Pons (tissue), 1 donor: ENCODE data around the gene KNDC1.
"Not testable (repeated sequence)": the region's sequence is repeated elsewhere in the genome, so short reads cannot be mapped to it uniquely, and the experiment has no call there.

Experiments used
- DNase-seq: peaks from one replicate; pipeline ENCODE4 v3.0.0-alpha.2; 2016; ENCODE audit warnings: low spot score

KNDC1 gene, protein sequence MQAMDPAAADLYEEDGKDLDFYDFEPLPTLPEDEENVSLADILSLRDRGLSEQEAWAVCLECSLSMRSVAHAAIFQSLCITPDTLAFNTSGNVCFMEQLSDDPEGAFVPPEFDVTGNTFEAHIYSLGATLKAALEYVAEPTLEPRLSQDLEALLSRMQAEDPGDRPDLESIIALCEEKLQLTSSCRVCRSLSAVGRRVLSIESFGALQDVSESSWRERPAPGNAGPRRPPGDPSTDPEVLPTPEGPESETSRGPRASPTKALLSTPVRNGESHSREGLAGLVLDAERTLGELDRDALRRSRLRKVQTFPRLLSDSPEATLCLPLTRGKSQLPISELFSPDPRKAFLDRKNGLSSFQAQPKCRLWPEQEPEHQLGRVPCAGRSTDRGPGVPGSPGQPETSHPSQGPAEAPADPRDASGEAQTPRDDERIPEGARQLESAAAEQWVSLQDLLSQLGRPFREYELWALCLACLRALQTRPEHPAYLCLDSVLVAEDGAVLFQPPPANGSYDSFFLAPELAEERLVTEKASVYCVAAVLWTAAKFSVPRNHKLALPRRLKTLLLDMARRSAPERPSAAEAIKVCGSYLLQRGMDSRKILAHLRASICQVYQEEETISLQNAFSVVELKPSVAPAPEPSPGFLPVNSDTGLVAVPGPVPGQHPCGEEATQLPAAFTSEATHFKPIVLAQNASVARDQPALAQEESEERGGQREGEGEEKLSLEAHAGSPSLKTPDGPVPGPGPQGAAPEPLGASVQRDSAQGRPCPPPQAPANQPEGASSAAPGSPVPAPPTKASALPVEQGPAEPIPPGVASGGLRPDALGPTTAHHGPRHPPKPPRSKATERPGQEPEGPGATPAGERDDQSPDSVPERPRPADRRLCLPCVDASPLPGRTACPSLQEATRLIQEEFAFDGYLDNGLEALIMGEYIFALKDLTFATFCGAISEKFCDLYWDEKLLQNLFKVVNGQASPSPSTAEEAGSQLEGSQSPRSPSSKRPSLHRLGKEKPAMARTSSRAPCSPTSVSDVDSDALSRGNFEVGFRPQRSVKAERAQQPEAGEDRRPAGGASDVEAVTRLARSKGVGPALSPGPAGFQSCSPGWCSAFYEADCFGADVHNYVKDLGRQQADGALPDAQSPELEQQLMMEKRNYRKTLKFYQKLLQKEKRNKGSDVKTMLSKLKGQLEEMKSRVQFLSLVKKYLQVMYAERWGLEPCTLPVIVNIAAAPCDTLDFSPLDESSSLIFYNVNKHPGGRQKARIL (N-terminal part only)

DNA sequence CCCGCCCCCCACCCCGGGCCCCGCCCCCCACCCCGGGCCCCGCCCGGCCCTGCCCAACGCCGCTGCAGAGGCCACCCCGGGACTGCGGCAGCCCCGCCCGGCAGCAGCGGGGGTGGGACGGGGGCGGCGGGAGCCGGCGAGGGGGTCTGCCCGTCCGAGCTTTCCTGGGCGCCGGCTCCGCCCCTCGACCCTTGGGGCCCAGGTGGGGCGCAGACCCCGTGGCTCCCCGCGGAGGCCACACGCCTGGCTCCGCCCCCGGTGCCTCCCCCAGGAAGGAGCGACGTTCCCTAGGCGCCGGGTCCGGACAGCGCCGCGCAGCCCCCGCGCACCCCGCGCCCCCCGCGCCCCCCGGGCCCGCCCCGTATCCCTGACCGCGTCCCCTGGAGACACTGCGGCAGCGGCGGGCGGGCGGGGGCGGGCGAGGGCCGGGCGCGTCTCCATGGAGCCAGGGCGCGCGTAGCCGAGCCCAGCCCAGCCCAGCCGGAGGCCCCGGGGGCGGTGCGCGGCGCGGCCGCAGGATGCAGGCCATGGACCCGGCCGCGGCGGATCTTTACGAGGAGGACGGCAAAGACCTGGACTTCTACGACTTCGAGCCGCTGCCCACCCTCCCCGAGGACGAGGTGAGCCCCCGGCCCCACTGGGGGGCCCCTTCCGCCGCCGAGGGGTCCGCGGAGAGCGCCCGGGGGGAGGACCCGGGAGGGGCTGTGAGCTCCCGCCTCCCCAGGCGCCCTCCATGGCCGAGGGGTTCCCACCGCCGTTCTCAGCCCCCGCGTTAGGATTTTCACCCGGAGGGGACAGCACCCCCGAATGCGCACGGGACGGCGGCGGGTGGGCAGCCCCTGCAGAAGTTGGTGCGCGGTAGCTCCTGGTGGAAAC, at the start of gene KNDC1:
Gene KNDC1, plus strand, starts transcription at position 270 of the 876 bp plus-strand sequence. Its CDS starts 249 bp downstream, at position 519.
- DNase-seq, result no peak

DNA sequence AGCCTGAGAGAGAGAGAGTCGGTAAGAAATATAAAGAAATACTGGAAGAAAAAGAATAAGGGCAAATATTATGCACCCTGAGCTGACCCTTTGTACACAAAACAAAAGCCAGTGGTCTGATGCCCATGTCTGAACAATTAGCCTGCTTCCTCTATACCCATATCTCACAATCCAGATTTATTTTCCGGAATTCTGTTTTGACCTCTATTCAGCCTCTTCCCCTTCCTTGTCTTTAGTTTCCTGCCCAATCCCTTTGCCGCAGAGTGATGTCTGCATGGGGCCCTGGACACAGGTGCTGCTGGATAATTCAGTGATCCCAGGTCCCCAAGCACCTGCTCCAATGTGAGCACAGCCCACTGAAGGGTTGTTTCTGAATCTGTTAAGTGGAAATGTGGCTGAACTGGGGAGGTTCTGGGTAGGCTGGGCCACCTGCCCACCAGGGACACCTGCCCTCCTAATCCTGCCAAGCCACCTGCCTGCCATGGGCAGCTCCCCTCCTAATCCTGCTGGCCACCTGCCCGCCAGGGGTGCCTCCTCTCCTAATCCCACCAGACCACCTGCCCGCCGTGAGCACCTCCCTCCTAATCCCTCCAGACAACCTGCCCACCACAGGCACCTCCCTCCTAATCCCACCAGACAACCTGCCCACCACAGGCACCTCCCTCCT, 49.3 kb upstream of the KNDC1 start:
- DNase-seq, result no peak

DNA sequence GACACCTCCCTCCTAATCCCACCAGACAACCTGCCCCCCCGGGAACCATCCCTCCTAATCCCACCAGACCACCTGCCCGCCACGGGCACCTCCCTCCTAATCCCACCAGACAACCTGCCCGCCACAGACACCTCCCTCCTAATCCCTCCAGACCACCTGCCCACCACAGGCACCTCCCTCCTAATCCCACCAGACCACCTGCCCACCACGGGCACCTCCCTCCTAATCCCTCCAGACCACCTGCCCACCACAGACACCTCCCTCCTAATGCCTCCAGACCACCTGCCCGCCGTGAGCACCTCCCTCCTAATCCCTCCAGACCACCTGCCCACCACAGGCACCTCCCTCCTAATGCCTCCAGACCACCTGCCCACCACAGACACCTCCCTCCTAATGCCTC, 48.4 kb upstream of the KNDC1 start:
- not testable (repeated sequence) for DNase-seq

DNA sequence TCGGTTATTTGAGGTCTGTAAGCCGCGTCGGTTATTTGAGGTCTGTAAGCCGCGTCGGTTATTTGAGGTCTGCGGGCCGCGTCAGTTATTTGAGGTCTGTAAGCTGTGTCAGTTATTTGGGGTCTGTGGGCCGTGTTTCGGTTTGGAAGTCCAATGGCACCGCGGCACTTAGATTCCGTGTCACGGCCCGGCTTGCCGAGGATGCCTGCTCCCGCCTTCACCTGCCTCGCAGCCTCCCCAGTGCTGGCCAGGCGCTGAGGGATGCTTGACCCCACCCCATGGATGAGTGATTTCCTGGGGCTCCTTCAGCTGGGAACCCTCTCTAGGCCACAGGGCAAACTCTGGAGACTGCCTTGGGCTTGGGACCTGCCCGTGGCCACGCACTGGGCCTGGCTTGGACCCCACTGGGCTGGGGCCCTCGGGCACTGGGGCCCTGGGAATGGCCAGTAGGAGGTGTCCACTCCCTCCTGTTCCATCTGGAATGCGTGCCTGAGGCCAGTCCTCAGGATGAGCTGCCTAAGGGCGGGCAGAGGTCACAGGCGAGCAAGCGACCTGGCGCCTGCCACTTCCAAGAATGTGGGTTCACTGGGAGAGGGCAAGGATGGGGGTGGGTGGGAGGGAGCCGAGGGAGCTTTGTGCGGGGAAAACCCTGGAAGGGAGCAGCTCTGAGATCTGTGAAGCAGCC, 46.7 kb upstream of the KNDC1 start:
- no peak for DNase-seq

DNA sequence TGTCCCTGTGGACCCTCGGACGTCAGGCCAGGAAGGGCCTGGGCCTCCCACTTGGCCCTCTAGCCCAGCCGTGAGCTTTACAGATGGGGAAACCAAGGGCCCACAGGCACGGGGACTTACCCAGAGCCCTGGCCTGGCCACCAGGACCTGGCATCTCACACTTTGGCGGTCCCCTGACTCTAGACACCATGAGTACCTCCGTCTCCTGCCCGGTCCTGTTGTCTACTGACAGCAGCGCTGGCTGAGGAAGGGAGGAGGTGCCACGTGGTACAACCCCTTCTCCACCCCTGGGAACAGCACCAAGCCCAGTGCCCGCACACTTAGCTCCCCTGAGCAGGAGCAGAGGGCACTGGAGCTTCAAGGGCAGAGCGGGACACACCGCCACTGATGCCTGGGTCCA, 46.2 kb upstream of the KNDC1 start:
- DNase-seq, result no peak

DNA sequence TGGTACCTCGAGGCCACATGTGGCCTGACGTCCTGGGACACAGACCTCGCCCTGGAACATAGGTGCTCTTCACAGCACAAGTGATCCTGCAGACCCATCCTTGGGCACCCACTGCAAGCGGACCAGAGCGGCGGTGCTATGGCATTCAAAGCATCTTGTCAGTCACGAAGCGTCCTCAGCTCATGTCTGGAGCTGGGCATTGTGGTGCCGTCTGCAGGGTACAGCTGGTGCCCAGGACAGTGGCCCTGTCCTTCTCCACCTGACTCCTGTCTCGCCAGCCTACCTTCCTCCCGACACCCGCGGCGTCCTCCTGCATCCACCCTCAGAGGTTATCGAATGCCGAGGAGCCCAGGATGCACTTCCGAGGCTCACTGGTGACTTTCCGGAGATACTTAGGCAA, 45.8 kb upstream of the KNDC1 start:
- no peak for DNase-seq

DNA sequence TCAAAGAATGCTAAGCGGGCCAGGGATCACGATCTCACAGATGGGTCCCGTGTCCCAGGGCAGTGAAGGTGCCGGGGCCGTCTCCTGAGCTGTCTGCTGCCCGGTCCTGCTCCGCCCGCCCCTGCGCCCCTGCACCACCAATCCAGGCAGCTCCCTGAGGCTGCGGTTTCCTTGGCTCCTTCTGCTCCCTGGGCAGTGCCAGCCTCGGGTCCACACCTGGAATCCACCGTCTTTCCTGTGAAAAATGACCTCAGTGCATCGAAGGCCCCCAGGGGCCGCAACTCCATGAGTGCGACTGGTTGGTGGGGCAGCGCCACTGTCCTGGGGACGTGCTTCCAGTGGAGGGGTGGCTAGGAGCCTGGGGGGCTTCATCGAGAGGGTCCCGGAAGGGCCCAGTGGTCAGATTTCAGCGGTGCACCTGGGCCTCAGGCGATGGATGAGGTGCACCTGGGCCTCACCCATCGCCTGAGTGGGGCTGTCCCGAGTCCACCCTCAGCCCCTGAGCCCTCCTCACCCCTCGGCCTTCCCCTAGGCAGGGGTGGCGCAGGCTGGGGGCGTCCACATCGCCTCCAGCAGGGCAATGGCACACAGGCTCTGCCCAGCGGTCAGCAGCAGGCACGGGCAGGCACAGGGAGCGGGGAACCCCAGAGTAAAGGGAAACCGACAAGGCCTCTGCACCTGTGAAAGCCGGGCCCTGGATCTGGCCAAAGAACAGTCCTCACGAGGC, 45.1 kb upstream of the KNDC1 start:
- DNase-seq, result no peak

DNA sequence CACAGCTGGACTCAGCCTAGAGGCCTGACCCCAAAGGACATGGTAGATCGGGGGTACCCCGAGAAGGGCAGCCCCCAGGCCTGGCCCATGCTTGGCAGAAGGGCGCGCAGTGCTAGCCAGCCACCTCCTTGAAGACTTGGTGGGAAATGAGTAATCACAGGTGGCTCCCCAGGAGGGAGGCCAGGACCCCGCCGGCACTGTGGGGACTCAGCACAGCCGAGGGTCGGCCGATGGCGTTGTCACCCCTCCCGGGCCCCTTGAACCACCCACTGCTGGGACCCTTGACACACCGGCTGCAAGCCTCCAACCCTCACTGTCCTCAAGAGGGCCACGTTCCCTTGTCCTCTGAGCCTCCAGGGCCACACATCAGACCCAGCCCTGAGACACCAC, 44.6 kb upstream of the KNDC1 start:
- DNase-seq, result no peak

DNA sequence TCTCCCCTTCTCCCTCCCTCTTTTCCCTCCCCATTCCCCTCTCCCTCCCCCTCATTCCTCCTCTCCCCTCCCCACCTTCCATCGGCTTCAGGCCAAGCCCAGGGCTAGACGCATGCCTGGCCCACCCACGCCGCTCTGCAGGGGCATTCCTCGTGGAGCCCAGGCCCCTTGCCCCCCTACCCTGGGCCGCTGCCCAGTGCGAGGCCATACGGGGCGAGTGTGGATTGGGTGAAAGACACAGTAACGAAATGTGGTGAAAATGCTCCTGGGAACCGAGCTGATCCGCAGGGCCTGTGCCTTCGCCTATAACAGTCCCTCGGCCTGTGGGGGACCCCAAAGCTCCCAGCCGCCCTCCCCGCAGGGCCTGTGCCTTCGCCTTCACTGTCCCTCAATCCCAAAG, 44.0 kb upstream of the KNDC1 start:
- DNase-seq, result no peak

DNA sequence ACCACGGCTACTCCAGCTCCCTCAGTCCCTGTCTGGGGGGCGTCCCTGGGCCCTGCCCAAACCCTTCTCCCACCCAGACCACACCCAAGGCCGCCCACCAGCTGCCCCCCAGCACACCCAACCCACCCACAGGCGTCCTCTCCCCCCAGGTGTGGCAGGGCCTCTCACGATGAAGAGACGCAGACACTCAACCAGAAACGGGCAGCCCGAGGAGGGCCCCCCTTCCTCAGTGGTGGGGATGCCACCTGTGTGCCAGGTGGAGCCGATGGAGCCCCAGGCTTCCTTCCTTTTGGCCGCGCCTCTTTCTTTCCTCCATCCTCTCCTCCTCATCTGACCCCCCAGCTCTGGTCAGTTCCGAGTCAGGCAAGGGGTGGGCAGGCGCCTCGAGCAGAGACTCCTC, 43.6 kb upstream of the KNDC1 start:
- DNase-seq, result no peak

DNA sequence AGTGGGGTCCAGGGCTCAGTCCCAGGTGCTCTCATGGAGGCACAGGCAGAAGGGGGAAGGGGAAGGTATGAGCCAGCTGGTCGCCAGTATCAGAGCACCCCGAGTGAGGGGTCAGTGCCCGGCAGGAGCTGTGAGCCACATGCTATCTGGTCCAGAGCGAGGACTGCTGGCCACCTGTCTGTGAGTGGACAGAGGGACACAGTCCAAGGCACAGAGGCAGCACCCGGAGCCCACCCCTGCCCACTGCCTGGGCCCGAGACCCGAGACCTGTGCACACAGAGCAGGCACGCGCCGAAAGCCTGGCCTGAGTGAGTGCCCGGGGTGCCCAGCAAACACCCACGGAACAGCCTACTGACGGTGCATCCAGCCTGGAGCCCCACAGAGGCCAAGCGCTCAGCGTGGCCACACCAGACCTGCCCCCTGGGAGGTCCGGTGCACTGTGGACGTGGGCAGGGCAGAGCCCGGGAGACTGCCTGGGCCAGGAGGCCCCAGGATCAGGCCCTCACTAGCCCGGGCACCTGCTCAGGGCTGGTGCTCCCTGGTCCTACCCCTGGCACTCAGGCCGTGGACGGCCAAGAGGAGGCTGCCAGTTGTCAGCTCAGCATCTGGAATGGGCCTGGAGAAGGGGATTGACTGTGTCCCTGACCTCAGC, 42.9 kb upstream of the KNDC1 start:
- DNase-seq, result no peak

DNA sequence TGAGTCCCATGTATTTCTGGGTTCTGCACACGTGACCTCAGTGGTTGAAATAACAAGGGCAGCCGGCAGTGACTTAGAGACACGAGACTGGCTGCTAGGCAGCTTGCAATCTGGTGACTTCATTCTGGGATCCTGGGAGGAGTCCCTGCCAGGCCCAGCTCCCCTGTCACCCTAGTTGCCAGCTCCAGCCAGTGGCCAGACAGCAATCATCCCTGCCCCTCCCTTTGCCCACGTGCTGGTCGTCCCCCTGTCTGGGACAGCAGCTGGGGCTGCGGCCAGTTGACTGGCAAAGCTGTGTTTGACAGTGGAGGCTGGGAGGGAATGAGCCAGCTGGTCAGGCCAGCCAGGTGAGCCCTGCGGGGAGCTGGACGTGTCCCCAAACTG, 42.3 kb upstream of the KNDC1 start:
- no peak for DNase-seq

DNA sequence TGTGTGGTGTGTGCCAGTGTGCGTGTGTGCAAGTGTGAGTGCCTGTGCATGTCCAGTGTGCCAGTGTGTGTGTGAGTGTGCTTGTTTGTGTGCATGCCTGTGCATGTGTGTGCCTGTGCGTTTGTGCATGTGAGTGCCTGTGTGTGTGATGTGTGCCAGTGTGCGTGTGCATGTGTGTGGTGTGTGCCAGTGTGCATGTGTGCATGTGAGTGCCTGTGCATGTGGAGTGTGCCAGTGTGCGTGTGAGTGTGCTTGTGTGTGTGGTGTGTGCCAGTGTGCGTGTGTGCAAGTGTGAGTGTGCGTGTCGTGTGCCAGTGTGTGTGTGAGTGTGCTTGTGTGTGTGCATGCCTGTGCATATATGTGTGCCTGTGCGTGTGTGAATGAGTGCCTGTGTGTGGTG, 38.5 kb upstream of the KNDC1 start:
- DNase-seq, result no peak

DNA sequence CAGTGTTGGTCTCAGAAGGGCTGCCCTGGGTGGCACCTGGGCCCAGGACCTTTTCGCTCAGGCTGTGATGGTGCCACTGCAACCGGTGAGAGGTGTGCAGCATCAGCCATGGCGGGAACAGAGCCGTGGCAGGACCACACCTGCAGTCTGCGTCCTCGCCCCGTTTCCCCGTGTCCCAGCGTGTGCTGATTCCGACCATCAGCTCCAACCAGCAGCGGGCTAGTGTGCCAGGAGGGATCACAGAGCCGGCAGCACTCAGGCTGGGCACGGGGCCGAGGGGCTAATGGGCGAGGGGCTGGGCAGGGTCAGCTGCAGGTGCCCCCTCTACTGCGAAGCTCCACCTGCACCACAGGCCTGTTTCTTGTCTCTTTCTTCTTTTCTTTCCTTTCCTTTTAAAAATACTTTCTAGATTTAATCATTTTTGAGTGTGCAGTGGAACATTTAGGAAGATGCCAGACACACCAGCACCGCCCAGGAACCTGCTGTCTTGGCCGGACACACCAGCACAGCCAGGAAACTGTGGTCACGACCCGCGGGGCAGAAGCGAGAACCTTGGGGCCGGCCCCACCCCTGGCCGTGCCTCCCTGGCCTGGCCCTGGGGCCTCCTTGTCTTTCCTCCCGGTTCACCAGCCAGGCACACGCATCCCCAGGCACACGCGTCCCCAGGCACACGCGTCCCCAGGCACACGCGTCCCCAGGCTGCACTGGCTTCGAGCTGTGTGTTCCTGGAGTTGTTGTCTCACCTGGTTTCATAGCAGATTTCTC, 37.7 kb upstream of the KNDC1 start:
- DNase-seq, result no peak

DNA sequence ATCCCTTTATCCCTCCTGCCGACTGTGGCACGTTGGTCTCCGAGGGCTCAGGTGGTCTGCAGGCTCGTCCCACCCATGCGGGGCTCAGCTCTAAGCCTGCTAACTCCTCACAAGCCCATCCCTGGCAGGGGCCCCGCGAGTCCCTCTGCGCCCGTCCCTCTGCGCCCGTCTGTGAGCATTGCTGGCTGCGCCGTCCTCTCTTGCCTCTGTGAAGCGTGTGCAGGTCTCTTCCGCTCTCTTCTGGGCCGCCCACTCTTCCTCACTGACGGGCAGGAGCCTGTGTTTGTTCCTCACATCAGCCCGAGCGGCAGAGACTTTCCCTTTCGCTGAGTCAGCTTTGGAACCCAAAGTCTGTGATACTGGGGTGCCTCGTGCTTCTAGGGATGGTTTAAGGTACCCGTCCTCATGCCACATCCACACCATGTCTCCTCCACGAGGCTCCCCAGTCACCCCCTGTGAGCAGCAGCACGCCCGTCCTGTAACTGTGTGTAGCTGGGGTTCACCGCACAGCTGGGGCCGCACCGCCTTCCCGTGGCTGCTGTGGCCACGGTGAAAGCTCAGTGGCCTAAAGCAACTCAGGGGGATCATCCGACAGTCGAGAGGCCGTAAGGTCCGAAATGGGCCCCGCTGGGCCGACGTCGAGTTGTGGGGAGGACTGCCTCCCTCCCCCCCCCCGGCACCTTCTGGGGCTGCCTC, 36.8 kb upstream of the KNDC1 start:
- no peak for DNase-seq

DNA sequence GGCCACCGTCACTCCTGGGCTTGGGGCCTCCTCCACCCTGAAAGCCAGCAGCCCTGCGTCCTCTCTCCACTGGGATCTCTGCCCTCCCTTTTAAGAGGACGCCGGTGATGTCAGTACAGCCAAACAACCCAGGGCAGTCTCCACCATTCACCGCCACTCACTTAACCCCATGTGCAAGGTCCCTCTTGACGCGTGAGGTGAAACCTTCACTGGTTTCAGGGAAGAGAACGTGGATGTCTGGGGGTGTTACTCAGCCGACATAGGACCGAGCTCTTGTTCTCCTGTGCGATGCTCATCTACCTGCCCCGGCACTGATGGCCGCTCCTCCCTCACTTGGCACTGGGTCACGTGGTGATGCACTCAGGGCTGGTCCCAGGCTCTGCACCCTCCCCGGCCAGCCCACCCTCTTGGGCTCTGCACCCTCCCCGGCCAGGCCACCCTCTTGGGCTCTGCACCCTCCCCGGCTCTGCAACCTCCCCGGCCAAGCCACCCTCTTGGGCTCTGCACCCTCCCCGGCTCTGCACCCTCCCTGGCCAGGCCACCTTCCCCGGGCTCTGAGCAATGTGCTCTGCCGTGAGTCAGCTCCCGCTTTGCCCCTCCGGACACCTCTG, 36.2 kb upstream of the KNDC1 start:
- DNase-seq, result no peak
